Uterus (tissue), 2 donors: ENCODE measurements around the gene ST8SIA6.

ENCODE experiments used
- CTCF ChIP-seq, 4 experiments: fragments of 200-600 bp in 2 of 4; fragments of 450-650 bp in 2 of 4; sonication (generic) in 2 of 4; IDR thresholded peaks; one replicate each; pipeline ENCODE4 v1.5.1; 2016 to 2019; ENCODE audit warnings: antibody characterized with exemption in 4 of 4, mild to moderate bottlenecking in 2 of 4, moderate library complexity in 1 of 4
- POLR2A ChIP-seq, 2 donors: fragments of 450-650 bp; IDR thresholded peaks; one replicate each; pipeline ENCODE4 v1.6.1; 2016; ENCODE audit warnings: antibody characterized with exemption in 2 of 2, mild to moderate bottlenecking in 1 of 2, moderate library complexity in 1 of 2

DNA sequence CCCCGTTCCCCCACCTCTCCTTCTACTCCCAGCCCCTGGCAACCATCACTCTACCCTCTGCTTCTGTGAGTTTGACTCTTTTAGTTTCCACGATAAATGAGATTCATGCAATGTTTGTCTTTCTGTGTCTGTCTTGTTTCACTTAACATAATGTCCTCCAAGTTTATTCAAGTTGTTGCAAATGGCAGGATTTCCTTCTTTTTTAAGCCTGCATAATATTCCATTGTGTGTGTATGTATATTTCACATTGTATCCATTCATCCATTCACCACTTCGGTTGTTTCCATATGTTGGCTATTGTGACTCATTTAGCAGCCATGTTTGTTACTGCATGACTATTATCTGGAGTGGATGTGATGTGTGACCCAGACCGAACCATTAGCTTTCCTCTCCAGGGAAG lies 162.0 kb downstream of the ST8SIA6 start:
- TF ChIP-seq POLR2A (IDR thresholded peaks at IDR 0.05): no peak
- no peak for TF ChIP-seq CTCF (IDR thresholded peaks at IDR 0.05)
